CD4-positive, alpha-beta T cell (primary cell): ENCODE measurements around the gene C9orf78. TPM values are rescaled to one million over a fixed set of nuclear protein-coding genes. Genes with fewer than 3 reads are reported as not detected.

Experiments
- ATAC-seq: fragments of 200-7000 bp; cut with Tn5 transposase; one replicate; pipeline ENCODE4 v1.10.0; 2022; ENCODE audit warnings: mild to moderate bottlenecking; ENCODE audit not compliant: poor library complexity
- CTCF ChIA-PET: fragments of 350-600 bp; sonication (Branson Sonifier 250); formaldehyde crosslinking; loops from one replicate; lab custom pipeline; 2021; ENCODE audit warnings: antibody characterized with exemption, inconsistent platforms; lab: Charles Lee
- POLR2A ChIA-PET: fragments of 350-600 bp; sonication (Branson Sonifier 250); formaldehyde crosslinking; loops from one replicate; lab custom pipeline; 2021; ENCODE audit warnings: antibody characterized with exemption, inconsistent platforms; lab: Charles Lee
- DNase-seq, 14 experiments: peaks; one replicate each; pipeline ENCODE4 v3.0.0-alpha.2; 2013 to 2020; ENCODE audit warnings: mixed read lengths in 2 of 14
- H3K27ac ChIP-seq, 2 donors: one replicate each; pipeline versions ENCODE4 v1.5.1 to v1.7.0; 2013; ENCODE audit warnings: low read length in 2 of 2, low read depth in 1 of 2, mild to moderate bottlenecking in 1 of 2
- H3K27me3 ChIP-seq, 2 experiments: 1 replicate in 1 of 2; 2 replicates in 1 of 2; pipeline versions ENCODE4 v1.6.1 to v1.7.0; 2013; ENCODE audit warnings: low read length in 2 of 2, control low read depth in 1 of 2, mild to moderate bottlenecking in 1 of 2, moderate library complexity in 1 of 2; ENCODE audit not compliant: insufficient read depth in 2 of 2, control insufficient read depth in 1 of 2
- H3K36me3 ChIP-seq: one replicate; pipeline ENCODE4 v1.6.1; 2013; ENCODE audit warnings: low read length, control low read depth; ENCODE audit not compliant: insufficient read depth
- H3K4me1 ChIP-seq: one replicate; pipeline ENCODE4 v1.6.1; 2013; ENCODE audit warnings: low read length, control low read depth; ENCODE audit not compliant: insufficient read depth
- H3K4me3 ChIP-seq: one replicate; pipeline ENCODE4 v1.5.1; 2013; ENCODE audit warnings: mild to moderate bottlenecking, low read length, moderate library complexity
- H3K9me3 ChIP-seq, 2 experiments: 1 replicate in 1 of 2; 2 replicates in 1 of 2; pipeline versions ENCODE4 v1.6.1 to v1.7.0; 2013; ENCODE audit warnings: low read length in 2 of 2, mild to moderate bottlenecking in 2 of 2, control low read depth in 1 of 2, moderate library complexity in 1 of 2; ENCODE audit not compliant: control insufficient read depth in 1 of 2, insufficient read depth in 1 of 2
- H3K27ac Mint-ChIP-seq: one replicate; pipeline ENCODE4 v1.8.0; 2020; ENCODE audit warnings: mixed read lengths
- H3K27me3 Mint-ChIP-seq: one replicate; pipeline ENCODE4 v1.8.0; 2021; ENCODE audit warnings: mixed read lengths
- H3K36me3 Mint-ChIP-seq: one replicate; pipeline ENCODE4 v1.8.0; 2021; ENCODE audit warnings: low read depth, mixed read lengths
- H3K4me1 Mint-ChIP-seq: one replicate; pipeline ENCODE4 v1.8.0; 2021; ENCODE audit warnings: low read depth, mixed read lengths
- H3K4me3 Mint-ChIP-seq: one replicate; pipeline ENCODE4 v1.8.0; 2020; ENCODE audit warnings: mild to moderate bottlenecking, mixed read lengths
- H3K9me3 Mint-ChIP-seq: one replicate; pipeline ENCODE4 v1.8.0; 2020; ENCODE audit warnings: mixed read lengths
- CTCF ChIP-seq: fragments of 200-600 bp; IDR thresholded peaks from one replicate; pipeline ENCODE4 v1.8.0; 2022; ENCODE audit warnings: antibody characterized with exemption, mild to moderate bottlenecking
- intact Hi-C, 2 experiments: fragments of 100-400 bp; cut with DNase I in 1 of 2; cut with micrococcal nuclease in 1 of 2; formaldehyde crosslinking; loops; one replicate each; pipeline versions ENCODE4 v1.15.1 to v1.9.0; 2023 to 2025; cut with DNase I, micrococcal nuclease
- total RNA-seq, 174 experiments: library from RNA in 2 of 174; stranded (reverse) in 2 of 174; gene quantifications; one replicate each; pipeline ENCODE4 v1.2.3 and lab custom pipeline; 2021 to 2026

C9orf78 gene
- total RNA-seq, 2 experiments from 2014 or later, result 145 to 159 TPM

GRCh38 chr9:129865668-129866320, 30.7 kb upstream of the C9orf78 start:
- peaks cover 81% of the 10 kb centered on the region for H3K4me1 Mint-ChIP-seq
- DNase-seq (peak in 1 of 14 experiments; percentile 25), ATAC-seq (no peak)
- no peak overlapping the region for H3K4me3 ChIP-seq
- H3K27me3 ChIP-seq, result no peaks in the 10 kb centered on the region
- intact Hi-C loops, result loop anchor here (2.0 to 5.0 kb wide), 4 partner anchors 19 to 43 kb away; partner anchors contain the start of gene TOR1A (in 1 of the 2)
- H3K9me3 Mint-ChIP-seq, result no peaks in the 10 kb centered on the region
- H3K36me3 ChIP-seq, result peaks cover 45% of the 10 kb centered on the region
- H3K27ac ChIP-seq, result peak overlapping the region; percentile 93 to 96
- peak overlapping the region; percentile 86 for H3K27ac Mint-ChIP-seq
- peaks cover 100% of the 10 kb centered on the region for H3K4me1 ChIP-seq
- H3K9me3 ChIP-seq, result no peaks in the 10 kb centered on the region
- ChIA-PET POLR2A (interaction anchor here (1.1 to 3.9 kb wide), 6 partner anchors 11 to 188 kb away, joined by 3 to 20 read pairs (median 8); partner anchors contain the start of genes C9orf78, GPR107 and USP20), CTCF (interaction anchor here (2.2 kb wide), 1 partner anchor 20 kb away, joined by 10 read pairs; no protein-coding TSS in a partner anchor)
- no peaks in the 10 kb centered on the region for H3K27me3 Mint-ChIP-seq
- H3K36me3 Mint-ChIP-seq, result peaks cover 62% of the 10 kb centered on the region
- no peak for TF ChIP-seq CTCF
- H3K4me3 Mint-ChIP-seq, result peak overlapping the region; percentile 63

- Mint-ChIP-seq H3K27me3 (no peaks in the 10 kb centered on the region), H3K36me3 (peaks cover 62% of the 10 kb centered on the region), H3K27ac (peak overlapping the region; percentile 86), H3K4me1 (peaks cover 78% of the 10 kb centered on the region), H3K9me3 (no peaks in the 10 kb centered on the region), H3K4me3 (peak overlapping the region; percentile 44)
- Histone ChIP-seq H3K4me3 (no peak overlapping the region), H3K27ac (peak overlapping the region; percentile 40 to 64), H3K27me3 (no peaks in the 10 kb centered on the region), H3K9me3 (no peaks in the 10 kb centered on the region), H3K4me1 (peaks cover 100% of the 10 kb centered on the region), H3K36me3 (peaks cover 46% of the 10 kb centered on the region)
- no peak for ATAC-seq
- no peak for TF ChIP-seq CTCF
- CTCF ChIA-PET, result interaction anchor here (2.2 kb wide), 1 partner anchor 21 kb away, joined by 10 read pairs; no protein-coding TSS in a partner anchor
- POLR2A ChIA-PET, result interaction anchor here (0.8 to 3.9 kb wide), 7 partner anchors 10 to 188 kb away, joined by 3 to 20 read pairs (median 4); partner anchors contain the start of genes C9orf78, GPR107 and USP20
- DNase-seq, result peak in 1 of 14 experiments; percentile 23
- intact Hi-C loops, result loop anchor here (2.0 to 5.0 kb wide), 3 partner anchors 20 to 43 kb away; partner anchors contain the start of gene TOR1A (in 1 of the 2)
Measured at GRCh38 chr9:129864991-129865647, 30.0 kb upstream of the C9orf78 start.

GRCh38 chr9:129863059-129863690, 28.1 kb upstream of the C9orf78 start:
- ChIA-PET POLR2A (interaction anchor here (0.6 to 1.9 kb wide), 7 partner anchors 22 to 179 kb away, joined by 3 to 15 read pairs (median 7); partner anchors contain the start of genes C9orf78 and USP20), CTCF (interaction anchor here (0.8 kb wide), 1 partner anchor 28 kb away, joined by 3 read pairs; the partner anchor contains the start of gene USP20)
- Histone ChIP-seq H3K27ac (peak overlapping the region in 1 of 2 donors; percentile 55), H3K4me1 (peaks cover 97% of the 10 kb centered on the region), H3K27me3 (no peaks in the 10 kb centered on the region), H3K4me3 (no peak overlapping the region), H3K36me3 (peaks cover 48% of the 10 kb centered on the region), H3K9me3 (no peaks in the 10 kb centered on the region)
- TF ChIP-seq CTCF, result no peak
- Mint-ChIP-seq H3K9me3 (no peaks in the 10 kb centered on the region), H3K27me3 (no peaks in the 10 kb centered on the region), H3K27ac (peak overlapping the region; percentile 86), H3K4me1 (peaks cover 68% of the 10 kb centered on the region), H3K36me3 (peaks cover 63% of the 10 kb centered on the region), H3K4me3 (peak overlapping the region; percentile 82)
- DNase-seq, result peak; percentile 39 to 83 (median 65)
- intact Hi-C loops, result no loop called here
- peak; percentile 63 for ATAC-seq
